Common myeloid progenitor, CD34-positive (primary cell): Measurements from ENCODE around the gene DCHS2.

Experiments
- CTCF ChIA-PET: fragments of 350-600 bp; sonication (Branson Sonifier 250); formaldehyde crosslinking; loops from one replicate; lab custom pipeline; 2021; ENCODE audit warnings: antibody characterized with exemption; lab: Charles Lee
- POLR2A ChIA-PET: fragments of 350-600 bp; sonication (Branson Sonifier 250); formaldehyde crosslinking; loops from one replicate; lab custom pipeline; 2021; ENCODE audit warnings: antibody characterized with exemption; lab: Charles Lee
- DNase-seq, 3 donors: peaks; one replicate each; pipeline versions ENCODE4 v3.0.0 to v3.0.0-alpha.2; 2013
- H3K27ac ChIP-seq, 2 experiments: 1 replicate in 1 of 2; 2 replicates in 1 of 2; pipeline ENCODE4 v1.7.0; 2013; ENCODE audit warnings: inconsistent platforms in 2 of 2, low read length in 2 of 2, mild to moderate bottlenecking in 2 of 2, low read depth in 1 of 2, moderate library complexity in 1 of 2; ENCODE audit not compliant: severe bottlenecking in 2 of 2, insufficient read depth in 1 of 2, poor library complexity in 1 of 2
- H3K27me3 ChIP-seq, 5 experiments: replicated peaks in 2 of 5; 1 replicate in 3 of 5; 2 replicates in 2 of 5; pipeline versions ENCODE4 v1.6.1 to v1.7.0; 2013; ENCODE audit warnings: low read length in 4 of 5, mild to moderate bottlenecking in 2 of 5, moderate library complexity in 2 of 5, inconsistent platforms in 1 of 5; ENCODE audit not compliant: insufficient read depth in 5 of 5, control insufficient read depth in 4 of 5
- H3K36me3 ChIP-seq, 4 experiments: 1 replicate in 2 of 4; 2 replicates in 2 of 4; pipeline versions ENCODE4 v1.6.1 to v1.7.0; 2013; ENCODE audit warnings: low read length in 3 of 4, control low read depth in 1 of 4, mild to moderate bottlenecking in 1 of 4; ENCODE audit not compliant: control insufficient read depth in 4 of 4, insufficient read depth in 4 of 4
- H3K4me1 ChIP-seq, 4 experiments: 1 replicate in 3 of 4; 2 replicates in 1 of 4; pipeline versions ENCODE4 v1.6.1 to v1.7.1; 2013; ENCODE audit warnings: low read length in 3 of 4, mild to moderate bottlenecking in 3 of 4, control low read depth in 1 of 4, inconsistent platforms in 1 of 4, moderate library complexity in 1 of 4; ENCODE audit not compliant: control insufficient read depth in 4 of 4, insufficient read depth in 4 of 4; ENCODE audit errors: control extremely low read depth in 1 of 4
- H3K4me3 ChIP-seq, 7 experiments: 1 replicate in 4 of 7; 2 replicates in 3 of 7; pipeline versions ENCODE4 v1.5.1 to v1.7.0; 2013; ENCODE audit warnings: mild to moderate bottlenecking in 7 of 7, low read length in 6 of 7, moderate library complexity in 6 of 7, inconsistent platforms in 2 of 7, low read depth in 2 of 7, control low read depth in 1 of 7; ENCODE audit not compliant: insufficient read depth in 4 of 7, control insufficient read depth in 1 of 7; ENCODE audit errors: extremely low read depth in 1 of 7
- H3K9me3 ChIP-seq, 5 experiments: 1 replicate in 4 of 5; 2 replicates in 1 of 5; pipeline versions ENCODE4 v1.6.1 to v1.7.1; 2013; ENCODE audit warnings: low read length in 4 of 5, mild to moderate bottlenecking in 2 of 5, inconsistent platforms in 1 of 5, low read depth in 1 of 5, moderate library complexity in 1 of 5; ENCODE audit not compliant: control insufficient read depth in 4 of 5, insufficient read depth in 2 of 5; ENCODE audit errors: control extremely low read depth in 1 of 5
- WGBS: methylation state at CpG from one replicate; pipeline ENCODE4 v1.1.5; 2013; ENCODE audit not compliant: insufficient coverage; 5-methylcytosine and 5-hydroxymethylcytosine counted together

DCHS2 gene

GRCh38 chr4:154456240-154456639, 35.4 kb downstream of the DCHS2 start:
- Histone ChIP-seq H3K36me3 (no peaks in the 10 kb centered on the region), H3K27me3 (peaks cover 0 to 2% (median 0%) of the 10 kb centered on the region in 5 experiments), H3K4me1 (no peaks in the 10 kb centered on the region), H3K9me3 (peaks cover 0 to 7% (median 0%) of the 10 kb centered on the region in 5 experiments), H3K4me3 (no peak overlapping the region), H3K27ac (no peak overlapping the region)
- CTCF ChIA-PET, result no interaction called here
- POLR2A ChIA-PET, result no interaction called here
- no peak for DNase-seq
- 83% methylated on average over 1 of the region's 6 CpGs for WGBS

GRCh38 chr4:154455111-154455510, 36.5 kb downstream of the DCHS2 start:
- ChIA-PET POLR2A (no interaction called here), CTCF (no interaction called here)
- Histone ChIP-seq H3K27ac (no peak overlapping the region), H3K9me3 (peaks cover 0 to 7% (median 0%) of the 10 kb centered on the region in 5 experiments), H3K36me3 (no peaks in the 10 kb centered on the region), H3K4me3 (no peak overlapping the region), H3K4me1 (no peaks in the 10 kb centered on the region), H3K27me3 (peaks cover 0 to 3% (median 0%) of the 10 kb centered on the region in 5 experiments)
- WGBS, result no CpG with 5 or more reads among the region's 1 CpG
- no peak for DNase-seq

GRCh38 chr4:154454710-154455109, 36.9 kb downstream of the DCHS2 start:
- Histone ChIP-seq H3K4me3 (no peak overlapping the region), H3K9me3 (peaks cover 0 to 7% (median 0%) of the 10 kb centered on the region in 5 experiments), H3K27me3 (peaks cover 0 to 3% (median 0%) of the 10 kb centered on the region in 5 experiments), H3K36me3 (no peaks in the 10 kb centered on the region), H3K4me1 (no peaks in the 10 kb centered on the region), H3K27ac (no peak overlapping the region)
- ChIA-PET CTCF (no interaction called here), POLR2A (no interaction called here)
- no peak for DNase-seq

GRCh38 chr4:154452798-154453346, 38.7 kb downstream of the DCHS2 start:
- peaks cover 0 to 7% (median 0%) of the 10 kb centered on the region in 5 experiments for H3K9me3 ChIP-seq
- H3K4me3 ChIP-seq, result no peak overlapping the region
- H3K27me3 ChIP-seq, result peaks cover 0 to 2% (median 0%) of the 10 kb centered on the region in 5 experiments
- no peaks in the 10 kb centered on the region for H3K36me3 ChIP-seq
- ChIA-PET POLR2A (no interaction called here), CTCF (no interaction called here)
- DNase-seq, result no peak
- no peaks in the 10 kb centered on the region for H3K4me1 ChIP-seq
- 93% methylated on average over 5 of the region's 5 CpGs for WGBS
- H3K27ac ChIP-seq, result no peak overlapping the region

GRCh38 chr4:154450966-154451365, 40.6 kb downstream of the DCHS2 start:
- no peak for DNase-seq
- Histone ChIP-seq H3K9me3 (peaks cover 0 to 7% (median 0%) of the 10 kb centered on the region in 5 experiments), H3K27ac (no peak overlapping the region), H3K27me3 (peaks cover 0 to 2% (median 0%) of the 10 kb centered on the region in 5 experiments), H3K36me3 (no peaks in the 10 kb centered on the region), H3K4me3 (no peak overlapping the region), H3K4me1 (no peaks in the 10 kb centered on the region)
- ChIA-PET POLR2A (no interaction called here), CTCF (no interaction called here)
- WGBS, result no CpG with 5 or more reads among the region's 1 CpG

- POLR2A ChIA-PET, result no interaction called here
- DNase-seq, result no peak
- H3K9me3 ChIP-seq, result no peaks in the 10 kb centered on the region
- 86% methylated on average over 1 of the region's 2 CpGs for WGBS
- H3K4me1 ChIP-seq, result no peaks in the 10 kb centered on the region
- no peak overlapping the region for H3K27ac ChIP-seq
- H3K4me3 ChIP-seq, result no peak overlapping the region
- CTCF ChIA-PET, result no interaction called here
- H3K36me3 ChIP-seq, result no peaks in the 10 kb centered on the region
- H3K27me3 ChIP-seq, result peaks cover 0 to 9% (median 2%) of the 10 kb centered on the region in 5 experiments
Measured at GRCh38 chr4:154444958-154445357, 46.6 kb downstream of the DCHS2 start.

GRCh38 chr4:154441982-154442381, 49.6 kb downstream of the DCHS2 start:
- 93% methylated on average over 3 of the region's 3 CpGs for WGBS
- Histone ChIP-seq H3K4me1 (no peaks in the 10 kb centered on the region), H3K4me3 (no peak overlapping the region), H3K27ac (no peak overlapping the region), H3K27me3 (peaks cover 0 to 9% (median 2%) of the 10 kb centered on the region in 5 experiments), H3K9me3 (peaks cover 0 to 1% (median 0%) of the 10 kb centered on the region in 5 experiments), H3K36me3 (no peaks in the 10 kb centered on the region)
- DNase-seq, result no peak
- POLR2A ChIA-PET, result no interaction called here
- CTCF ChIA-PET, result no interaction called here
